AG08396 (cell line): ENCODE data around the gene MGAT3.
"Not testable (repeated sequence)": the region's sequence is repeated elsewhere in the genome, so short reads cannot be mapped to it uniquely, and the experiment has no call there.

Experiments
- DNase-seq: peaks from one replicate; pipeline ENCODE4 v3.0.0; 2012; ENCODE audit warnings: low spot score, mixed read lengths

MGAT3 gene

DNA sequence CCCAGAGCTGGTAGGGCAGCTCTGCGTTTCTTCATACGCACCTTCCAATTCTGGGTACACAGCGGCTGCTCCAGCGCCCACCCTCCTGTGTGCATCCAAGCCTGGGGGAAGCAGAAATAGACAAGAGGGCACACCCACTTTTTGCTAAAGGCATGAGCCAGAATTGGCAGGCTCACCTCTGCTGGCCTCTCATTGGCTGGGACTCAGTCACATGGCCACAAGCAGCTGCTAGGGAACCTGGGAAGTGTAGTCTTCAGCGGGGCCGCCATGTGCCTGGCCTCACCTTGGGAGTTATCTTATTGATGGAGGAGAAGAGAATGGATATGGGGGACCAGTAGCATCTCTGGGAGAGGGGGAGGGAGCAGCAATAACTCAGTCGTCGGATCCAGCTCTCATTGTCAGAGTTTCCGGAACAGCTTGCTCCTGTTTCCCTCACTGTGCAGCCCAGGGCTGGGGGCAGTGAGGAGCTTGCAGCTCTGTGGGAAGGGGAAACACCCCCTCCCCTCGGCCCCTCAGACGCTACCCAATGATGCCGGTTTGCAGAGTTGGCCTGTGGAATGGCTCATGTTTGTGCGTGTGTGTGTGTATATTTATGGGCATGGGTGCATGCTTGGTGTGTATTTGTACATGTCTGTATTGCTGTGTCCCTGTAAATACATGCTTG lies 33.5 kb downstream of the MGAT3 start:
- DNase-seq, result peak; percentile 91

DNA sequence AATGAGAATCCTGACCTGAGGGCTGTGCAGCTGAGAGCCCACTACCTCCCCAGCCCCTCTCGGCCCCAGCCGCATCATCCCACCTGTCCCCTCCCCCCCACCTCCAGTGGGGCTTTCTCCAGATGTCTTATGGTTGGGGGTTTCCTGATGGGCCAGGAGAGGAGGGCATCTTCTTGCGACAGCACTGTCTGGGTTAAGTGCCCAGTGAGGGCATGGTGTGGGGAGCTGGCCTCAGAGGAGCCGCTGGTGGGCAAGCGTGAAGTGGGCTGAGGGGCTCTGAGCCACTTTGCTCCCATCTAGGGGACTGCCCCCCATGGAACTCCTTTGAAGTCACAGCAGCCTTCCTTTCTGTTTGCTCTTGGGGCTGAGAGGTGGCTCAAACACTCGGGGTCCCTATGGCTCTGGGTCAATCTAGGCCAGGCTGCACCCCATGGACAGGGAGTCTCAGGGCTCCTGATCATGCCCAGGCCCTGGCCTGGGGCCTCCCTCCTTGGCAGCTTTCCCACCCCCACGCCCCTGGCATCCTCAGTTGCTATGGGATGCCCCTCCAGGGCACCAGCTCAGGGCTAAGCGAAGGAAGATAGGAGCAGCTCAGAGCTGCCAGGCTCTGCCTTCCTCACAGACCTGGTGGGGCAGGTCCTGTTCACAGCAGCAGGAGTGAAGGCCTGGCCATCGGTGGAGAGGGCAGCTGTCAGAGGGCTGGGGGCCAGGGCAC lies 34.3 kb downstream of the MGAT3 start:
- DNase-seq, result no peak

DNA sequence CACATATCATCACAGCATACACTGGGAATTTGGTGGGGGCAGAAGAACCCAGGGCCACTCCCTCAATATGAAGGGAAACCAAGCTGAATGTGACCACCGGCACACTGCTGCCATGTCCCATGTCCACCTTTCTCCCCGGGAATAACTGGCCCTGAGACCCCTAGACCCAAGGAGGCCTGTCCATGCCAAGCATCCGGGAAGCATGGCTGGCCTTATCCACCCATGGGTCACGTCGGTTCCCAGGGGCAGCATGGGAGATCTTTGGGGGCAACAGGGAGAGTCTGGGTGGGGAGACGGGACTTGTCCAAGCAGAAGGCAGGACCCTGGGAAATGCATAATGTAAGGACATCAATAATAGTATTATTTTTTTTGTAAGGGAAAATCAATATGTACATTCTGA lies 34.9 kb downstream of the MGAT3 start:
- DNase-seq, result no peak

- no peak for DNase-seq
Measured at GRCh38 chr22:39492186-39492585, 35.4 kb downstream of the MGAT3 start.

DNA sequence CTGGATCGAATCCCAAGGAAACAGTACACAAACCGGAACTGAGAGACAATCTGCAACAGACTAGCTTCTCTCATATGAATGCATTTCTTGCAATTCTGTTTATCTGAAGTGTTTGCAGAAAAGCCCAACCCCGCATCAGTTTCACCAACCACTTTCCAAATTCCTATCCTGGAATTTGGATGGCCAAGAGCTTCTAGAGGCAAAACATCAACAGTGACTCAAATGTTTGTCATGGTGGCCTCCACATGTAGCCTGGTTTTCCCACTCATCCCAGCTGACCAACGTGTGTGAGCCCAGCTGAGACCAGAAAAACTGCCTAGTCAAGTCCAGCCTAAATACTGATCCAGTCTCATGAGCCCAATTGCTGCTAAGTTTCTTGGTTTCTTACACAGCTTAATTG lies 36.9 kb downstream of the MGAT3 start:
- DNase-seq, result peak; percentile 91

GRCh38 chr22:39494471-39495120 lies 37.8 kb downstream of the MGAT3 start:
- DNase-seq, result no peak

DNA sequence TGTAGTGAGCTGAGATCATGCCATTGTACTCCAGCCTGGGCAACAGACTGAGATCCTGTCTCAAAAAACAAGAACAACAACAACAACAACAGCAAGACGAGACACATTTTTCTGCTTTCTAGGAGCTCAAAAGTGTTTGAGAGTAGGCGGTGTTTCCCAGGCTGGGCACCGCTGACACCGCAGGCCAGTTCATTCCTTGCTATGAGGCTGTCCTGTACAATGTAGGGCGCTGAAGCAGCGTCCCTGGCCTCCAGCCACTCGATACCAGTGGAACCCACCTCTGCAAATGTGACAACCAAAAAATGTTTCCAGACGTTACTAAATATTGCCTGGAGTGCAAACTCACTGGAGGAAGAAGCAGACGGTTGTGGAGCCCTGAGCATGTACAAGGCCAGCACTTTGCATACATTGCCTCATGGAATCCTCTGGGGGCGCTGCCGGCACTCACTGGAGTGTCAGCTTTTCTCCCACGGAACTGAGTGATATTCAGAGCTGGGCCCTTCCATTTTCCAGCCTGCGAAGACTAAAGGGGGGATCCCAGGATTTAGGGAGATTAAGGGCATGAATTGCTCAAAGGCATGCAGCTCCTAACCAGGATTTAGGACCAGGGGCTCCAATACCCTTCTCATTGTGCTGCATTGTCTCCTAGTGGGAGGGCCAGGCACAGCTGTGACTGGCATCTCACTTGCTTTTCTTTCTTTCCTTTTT lies 39.5 kb downstream of the MGAT3 start:
- peak; percentile 63 for DNase-seq

GRCh38 chr22:39497429-39497828 lies 40.6 kb downstream of the MGAT3 start:
- DNase-seq, result no peak

- DNase-seq, result no peak
Measured at GRCh38 chr22:39498368-39498767, 41.6 kb downstream of the MGAT3 start.

- DNase-seq, result no peak
Measured at GRCh38 chr22:39498802-39499201, 42.0 kb downstream of the MGAT3 start.

DNA sequence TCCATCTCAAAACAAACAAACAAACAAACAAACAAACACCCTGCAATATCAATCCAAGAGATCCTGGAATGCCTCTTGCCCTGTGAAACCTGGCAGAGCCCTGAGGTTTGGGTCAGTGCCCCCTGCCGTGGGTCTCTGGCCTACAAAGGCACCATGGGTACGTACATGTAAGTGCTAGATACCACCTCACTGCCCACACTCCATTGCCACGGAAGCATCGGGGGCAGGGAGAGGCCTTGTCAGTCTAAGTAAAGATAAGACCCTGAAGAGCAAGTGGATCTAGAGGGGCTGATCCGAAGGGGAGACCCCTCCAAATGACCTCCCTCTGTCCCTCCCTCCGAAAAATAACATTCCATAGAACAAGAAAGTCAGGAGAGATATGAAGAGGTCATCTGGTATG lies 43.3 kb downstream of the MGAT3 start:
- no peak for DNase-seq

- DNase-seq, result no peak
Measured at GRCh38 chr22:39501644-39502108, 44.9 kb downstream of the MGAT3 start.

DNA sequence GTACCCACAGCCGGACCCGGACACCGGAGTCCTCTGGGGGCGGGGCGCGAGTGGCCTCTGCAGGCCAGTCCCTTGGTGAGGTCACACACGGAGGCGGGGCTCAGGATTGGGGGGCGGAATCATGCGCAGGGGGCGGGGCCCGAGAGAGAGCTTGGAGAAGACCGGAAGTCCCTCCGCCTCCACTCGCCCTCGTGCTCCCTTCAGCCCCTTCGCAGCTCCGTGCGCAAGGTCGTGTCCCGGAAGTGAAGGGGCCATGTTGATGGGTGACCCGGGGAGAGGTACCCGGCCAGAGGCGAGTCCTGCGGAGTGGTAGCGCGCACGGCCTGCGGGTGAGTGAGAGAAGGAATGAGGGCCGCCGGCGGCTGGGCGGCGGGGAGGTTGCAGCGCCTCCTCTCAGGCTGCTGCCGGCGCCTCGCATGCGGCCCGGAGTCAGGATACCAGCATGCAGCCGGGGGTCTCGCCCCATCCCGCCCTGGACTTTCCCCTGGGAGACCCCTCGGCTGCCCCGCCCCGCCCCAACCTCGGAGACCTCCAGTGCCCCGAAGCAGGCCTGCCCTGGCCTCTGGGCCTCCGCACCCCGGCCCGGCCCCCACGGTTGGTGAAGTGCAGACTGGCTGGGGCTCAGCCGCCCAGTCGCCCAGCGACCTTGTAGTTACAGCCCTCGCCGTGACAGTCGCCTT lies 45.4 kb downstream of the MGAT3 start, which contains the start of gene MIEF1:
Gene MIEF1, plus strand, starts transcription at position 182 of the 680 bp plus-strand sequence. CDS start 9,005 bp downstream, outside the sequence.
- peak; percentile 95 for DNase-seq

DNA sequence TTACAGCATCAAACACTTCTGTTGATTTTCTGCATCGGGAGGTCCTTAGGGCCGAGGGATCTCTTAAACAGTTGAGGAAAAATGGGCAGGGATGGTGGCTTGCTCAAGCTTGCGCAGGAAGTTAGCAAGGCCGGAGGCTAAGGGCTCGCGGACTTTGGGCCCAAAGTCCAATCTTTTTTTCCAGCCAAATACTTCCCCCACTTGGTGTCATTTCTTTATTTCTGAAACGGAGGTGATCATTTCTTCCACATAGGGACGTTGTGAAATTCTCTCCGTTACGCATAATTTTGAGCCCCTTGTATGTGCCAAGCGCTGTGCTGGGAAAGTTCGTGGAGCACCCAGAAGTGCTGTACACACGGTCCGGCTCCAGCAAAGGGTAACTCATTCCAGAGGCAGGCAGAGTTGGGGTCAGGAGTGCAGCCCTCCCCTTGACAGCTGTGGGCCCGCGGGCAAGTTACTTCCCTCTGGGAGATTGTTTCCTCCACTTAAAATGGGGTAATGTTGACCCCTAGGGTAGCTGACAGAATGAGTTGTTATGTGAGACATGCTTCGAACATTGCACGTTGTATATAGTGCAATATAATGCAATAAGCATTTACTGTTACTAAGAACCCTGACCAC lies 46.1 kb downstream of the MGAT3 start:
- DNase-seq, result no peak

DNA sequence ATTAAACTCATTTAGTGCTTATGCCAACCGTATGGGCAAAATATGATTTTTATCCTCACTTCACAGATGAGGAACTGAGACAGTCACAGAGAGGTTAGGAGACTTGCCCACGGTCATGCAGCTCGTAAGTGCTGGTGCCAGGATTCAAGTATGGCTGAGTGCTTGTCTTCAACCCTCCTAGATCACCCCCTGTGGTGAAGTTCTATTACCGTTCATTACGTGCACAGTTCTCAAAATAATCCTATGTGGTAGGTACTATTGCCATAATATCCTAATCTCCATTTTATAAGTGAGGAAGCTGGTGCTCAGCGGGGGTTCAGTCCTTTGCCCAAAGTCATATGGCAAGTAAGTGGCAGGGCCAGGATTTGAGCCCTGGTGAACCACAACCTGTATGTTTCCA lies 46.8 kb downstream of the MGAT3 start:
- DNase-seq, result no peak

GRCh38 chr22:39504071-39504470 lies 47.3 kb downstream of the MGAT3 start:
- DNase-seq, result no peak

DNA sequence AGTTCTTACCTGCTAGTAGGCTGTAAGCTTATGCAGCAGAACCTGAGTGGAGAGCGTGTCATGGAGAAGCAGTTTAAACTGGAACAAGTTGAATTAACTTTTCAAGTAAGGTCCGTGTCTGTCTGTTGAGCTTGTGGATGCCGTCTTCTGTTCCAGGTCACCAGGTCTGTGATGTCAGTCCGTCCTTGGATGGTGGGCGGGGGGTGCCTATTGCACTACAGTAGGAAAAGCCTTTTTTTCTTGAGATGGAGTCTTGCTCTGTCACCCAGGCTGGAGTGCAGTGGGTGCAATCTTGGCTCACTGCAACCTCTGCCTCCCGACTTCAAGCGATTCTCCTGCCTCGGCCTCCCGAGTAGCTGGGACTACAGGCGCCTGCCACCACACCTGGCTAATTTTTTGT lies 50.2 kb downstream of the MGAT3 start:
- DNase-seq, result not testable (repeated sequence)

GRCh38 chr22:39508393-39508792 lies 51.6 kb downstream of the MGAT3 start:
- no peak for DNase-seq

GRCh38 chr22:39510529-39511149 lies 53.8 kb downstream of the MGAT3 start:
- DNase-seq, result no peak

DNA sequence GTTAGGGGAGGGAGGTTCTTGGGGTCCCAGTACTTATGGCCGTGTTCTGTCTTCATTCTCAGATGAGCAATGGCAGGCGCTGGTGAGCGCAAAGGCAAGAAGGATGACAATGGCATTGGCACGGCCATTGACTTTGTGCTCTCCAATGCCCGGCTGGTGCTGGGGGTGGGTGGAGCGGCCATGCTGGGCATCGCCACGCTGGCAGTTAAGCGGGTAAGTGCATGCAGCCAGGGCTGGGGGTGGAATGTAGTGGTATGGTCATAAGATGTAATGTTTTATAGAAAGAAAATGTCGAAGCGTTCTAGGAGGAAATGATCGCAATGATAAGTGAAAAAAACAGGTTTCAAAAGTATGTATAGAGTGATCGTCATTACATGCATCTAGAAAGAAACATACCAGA lies 54.4 kb downstream of the MGAT3 start:
- DNase-seq, result no peak

DNA sequence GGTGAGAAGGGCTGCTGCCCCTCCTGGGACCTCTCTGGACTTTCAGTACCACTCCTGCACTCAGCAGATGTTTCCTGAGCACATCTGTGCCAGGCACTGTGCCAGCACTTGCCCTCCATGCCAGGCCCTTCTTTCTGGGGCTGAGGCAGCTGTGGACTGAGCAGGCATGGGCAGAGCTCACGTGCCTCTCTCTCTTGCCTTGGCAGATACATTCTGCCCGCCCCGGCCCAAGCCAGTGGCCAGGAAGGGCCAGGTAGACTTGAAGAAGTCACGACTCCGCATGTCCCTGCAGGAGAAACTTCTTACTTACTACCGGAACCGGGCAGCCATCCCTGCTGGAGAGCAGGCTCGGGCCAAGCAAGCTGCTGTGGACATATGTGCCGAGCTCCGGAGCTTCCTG lies 55.2 kb downstream of the MGAT3 start:
- DNase-seq, result no peak
